ENCODE measurements around the gene EXT2.

- TF ChIP-seq CTCF (IDR thresholded peaks at IDR 0.05): no peak
- no peak for TF ChIP-seq POLR2A (IDR thresholded peaks at IDR 0.05)
These were observed 148.3 kb downstream of the EXT2 start for GRCh38 chr11:44243595-44244343.

All from testis (tissue), 2 donors.